Endothelial cell (in vitro differentiated cells): ENCODE results near the gene RAPGEF5. TPM values are rescaled to one million over a fixed set of nuclear protein-coding genes. Genes with fewer than 3 reads are reported as not detected.
A peak's percentile ranks its signal among the peaks of the same experiment; 100 is the strongest.

ENCODE experiments used
- DNase-seq: peaks from one replicate; pipeline ENCODE4 v3.0.0; 2021; ENCODE audit warnings: low spot score
- H3K27ac Mint-ChIP-seq: one replicate; pipeline ENCODE4 v1.8.0; 2021; ENCODE audit warnings: mixed read lengths, inconsistent platforms; ENCODE audit not compliant: unreplicated experiment
- H3K27me3 Mint-ChIP-seq: one replicate; pipeline ENCODE4 v1.8.0; 2021; ENCODE audit warnings: mild to moderate bottlenecking, moderate library complexity, mixed read lengths, inconsistent platforms; ENCODE audit not compliant: unreplicated experiment
- H3K36me3 Mint-ChIP-seq: one replicate; pipeline ENCODE4 v1.8.0; 2021; ENCODE audit warnings: mild to moderate bottlenecking, low read depth, mixed read lengths, inconsistent platforms; ENCODE audit not compliant: unreplicated experiment
- H3K4me1 Mint-ChIP-seq: one replicate; pipeline ENCODE4 v1.8.0; 2021; ENCODE audit warnings: mild to moderate bottlenecking, mixed read lengths, inconsistent platforms; ENCODE audit not compliant: unreplicated experiment
- H3K4me3 Mint-ChIP-seq: one replicate; pipeline ENCODE4 v1.8.0; 2021; ENCODE audit warnings: mild to moderate bottlenecking, mixed read lengths, inconsistent platforms; ENCODE audit not compliant: unreplicated experiment
- H3K9me3 Mint-ChIP-seq: one replicate; pipeline ENCODE4 v1.8.0; 2021; ENCODE audit warnings: mixed read lengths, inconsistent platforms; ENCODE audit not compliant: unreplicated experiment
- total RNA-seq: library from RNA; stranded (reverse); fragmentation: NEBNext Ultra II Directional; extraction: Animal tissue kit (Norgen Biotek cat#: 25700); gene quantifications from one replicate; pipeline ENCODE4 v1.2.1, GENCODE V29; 2021; ENCODE audit not compliant: unreplicated experiment
- TF ChIP-seq, protein P1 (sequence below): fragments of 200-600 bp; sonication (generic); IDR thresholded peaks from one replicate; pipeline ENCODE4 v1.5.0; 2021; ENCODE audit warnings: antibody characterized with exemption; ENCODE audit not compliant: unreplicated experiment

RAPGEF5 gene
- total RNA-seq, 1 donor from 2014 or later = 135 TPM

DNA sequence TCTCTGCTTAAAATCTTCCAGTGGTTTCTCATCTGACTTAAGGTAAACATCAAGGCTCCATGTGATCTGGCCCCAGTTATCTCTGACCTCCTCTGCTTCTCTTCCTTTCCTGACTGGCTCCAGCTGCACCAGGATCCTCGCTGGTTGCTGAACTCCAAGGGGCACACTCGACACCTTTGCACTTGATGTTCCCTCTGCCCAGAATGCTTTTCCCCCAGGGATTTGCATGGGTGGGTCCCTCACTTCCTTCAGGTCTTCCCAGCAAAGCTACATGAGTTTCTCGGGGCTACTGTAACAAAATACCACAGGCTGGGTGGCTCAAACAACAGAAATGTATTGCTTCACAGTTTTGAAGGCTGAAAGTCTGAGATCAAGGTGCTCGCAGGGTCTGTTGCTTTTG, 245.3 kb downstream of the RAPGEF5 start:
- no peak for DNase-seq
- peaks cover 19% of the 10 kb centered on the region for H3K4me1 Mint-ChIP-seq
- TF ChIP-seq, protein P1, sequence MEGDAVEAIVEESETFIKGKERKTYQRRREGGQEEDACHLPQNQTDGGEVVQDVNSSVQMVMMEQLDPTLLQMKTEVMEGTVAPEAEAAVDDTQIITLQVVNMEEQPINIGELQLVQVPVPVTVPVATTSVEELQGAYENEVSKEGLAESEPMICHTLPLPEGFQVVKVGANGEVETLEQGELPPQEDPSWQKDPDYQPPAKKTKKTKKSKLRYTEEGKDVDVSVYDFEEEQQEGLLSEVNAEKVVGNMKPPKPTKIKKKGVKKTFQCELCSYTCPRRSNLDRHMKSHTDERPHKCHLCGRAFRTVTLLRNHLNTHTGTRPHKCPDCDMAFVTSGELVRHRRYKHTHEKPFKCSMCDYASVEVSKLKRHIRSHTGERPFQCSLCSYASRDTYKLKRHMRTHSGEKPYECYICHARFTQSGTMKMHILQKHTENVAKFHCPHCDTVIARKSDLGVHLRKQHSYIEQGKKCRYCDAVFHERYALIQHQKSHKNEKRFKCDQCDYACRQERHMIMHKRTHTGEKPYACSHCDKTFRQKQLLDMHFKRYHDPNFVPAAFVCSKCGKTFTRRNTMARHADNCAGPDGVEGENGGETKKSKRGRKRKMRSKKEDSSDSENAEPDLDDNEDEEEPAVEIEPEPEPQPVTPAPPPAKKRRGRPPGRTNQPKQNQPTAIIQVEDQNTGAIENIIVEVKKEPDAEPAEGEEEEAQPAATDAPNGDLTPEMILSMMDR = no peak
- H3K9me3 Mint-ChIP-seq = no peaks in the 10 kb centered on the region
- peaks cover 3% of the 10 kb centered on the region for H3K36me3 Mint-ChIP-seq
- H3K27ac Mint-ChIP-seq = no peak overlapping the region
- peaks cover 9% of the 10 kb centered on the region for H3K27me3 Mint-ChIP-seq
- no peak overlapping the region for H3K4me3 Mint-ChIP-seq

DNA sequence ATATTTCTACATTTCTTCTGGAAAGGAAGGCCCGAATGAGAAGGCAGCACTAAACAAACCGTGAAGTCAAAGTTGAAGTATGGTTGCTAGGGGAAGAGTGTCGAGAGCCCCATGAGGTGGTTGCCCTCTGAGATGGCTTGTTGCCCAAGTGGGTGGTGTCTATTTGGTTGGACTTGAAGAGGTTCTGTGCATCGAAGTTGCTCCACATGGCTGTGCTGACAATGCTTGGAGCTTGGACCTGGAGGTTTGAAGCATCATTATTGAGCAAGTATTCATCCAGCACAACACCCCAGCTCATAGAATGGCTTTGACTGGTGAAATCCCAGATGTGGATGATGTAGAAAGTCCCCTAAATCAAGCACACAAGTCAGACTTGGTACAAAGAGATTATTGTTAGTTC, 246.1 kb downstream of the RAPGEF5 start:
- Mint-ChIP-seq H3K9me3 (no peaks in the 10 kb centered on the region), H3K4me3 (no peak overlapping the region), H3K27me3 (peaks cover 9% of the 10 kb centered on the region), H3K27ac (no peak overlapping the region), H3K36me3 (peaks cover 3% of the 10 kb centered on the region), H3K4me1 (peaks cover 19% of the 10 kb centered on the region)
- DNase-seq = no peak
- TF ChIP-seq, protein P1 = no peak

DNA sequence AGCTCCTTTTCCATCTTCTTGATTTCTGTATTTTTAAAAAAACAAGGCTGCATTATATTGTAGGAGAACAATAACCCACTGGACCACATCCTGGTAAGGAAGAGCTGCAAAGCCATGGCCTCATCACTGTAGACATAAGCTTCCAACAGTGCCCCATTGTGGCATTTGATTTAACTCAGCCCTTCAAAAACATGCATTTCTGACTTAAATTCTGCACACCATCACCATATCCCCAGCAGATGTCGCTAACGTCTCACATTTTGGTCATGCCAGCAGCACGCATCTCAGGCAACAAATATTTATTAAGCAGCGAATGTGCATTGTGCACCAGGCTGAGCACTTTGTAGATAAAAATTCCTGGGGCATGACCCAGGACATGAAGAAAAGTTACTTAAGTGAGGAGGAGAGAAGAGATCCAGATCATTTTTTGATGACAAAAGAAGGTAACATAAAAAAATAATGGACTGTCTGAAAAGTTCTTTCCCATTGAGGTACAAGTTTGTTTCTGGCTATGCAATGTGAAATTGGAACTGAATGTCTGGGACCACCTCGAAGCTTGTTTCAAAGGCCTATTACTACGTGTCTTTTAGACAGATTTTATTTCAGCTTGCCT, 246.6 kb downstream of the RAPGEF5 start:
- TF ChIP-seq, protein P1 = peak; percentile 74
- H3K36me3 Mint-ChIP-seq = peaks cover 3% of the 10 kb centered on the region
- H3K27me3 Mint-ChIP-seq = peaks cover 12% of the 10 kb centered on the region
- DNase-seq = peak; percentile 69
- H3K4me3 Mint-ChIP-seq = no peak overlapping the region
- H3K27ac Mint-ChIP-seq = no peak overlapping the region
- H3K4me1 Mint-ChIP-seq = peaks cover 19% of the 10 kb centered on the region
- no peaks in the 10 kb centered on the region for H3K9me3 Mint-ChIP-seq

DNA sequence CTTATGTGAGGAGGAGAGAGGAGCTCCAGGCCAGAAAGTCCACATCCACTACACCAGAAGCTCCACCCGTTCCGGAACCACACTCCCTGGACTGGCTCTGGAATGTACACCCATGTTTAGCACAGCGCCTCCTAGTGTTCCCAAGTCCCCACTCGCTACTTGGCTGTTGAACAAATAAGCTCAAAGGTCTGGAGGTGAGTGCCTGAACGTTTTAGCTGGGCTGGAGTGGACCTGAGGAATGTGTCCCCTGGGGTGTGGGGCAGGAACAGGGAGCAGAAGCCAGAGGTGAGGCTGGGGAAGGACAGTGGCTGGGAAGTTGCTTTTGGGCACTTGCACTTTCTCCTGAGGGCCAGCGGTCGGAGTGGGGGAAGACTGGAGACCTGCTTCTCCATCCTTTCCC, 247.2 kb downstream of the RAPGEF5 start:
- TF ChIP-seq, protein P1 = no peak
- H3K27me3 Mint-ChIP-seq = peaks cover 10% of the 10 kb centered on the region
- no peak overlapping the region for H3K27ac Mint-ChIP-seq
- H3K4me1 Mint-ChIP-seq = peaks cover 17% of the 10 kb centered on the region
- H3K9me3 Mint-ChIP-seq = no peaks in the 10 kb centered on the region
- H3K36me3 Mint-ChIP-seq = peaks cover 3% of the 10 kb centered on the region
- no peak overlapping the region for H3K4me3 Mint-ChIP-seq
- DNase-seq = peak; percentile 45

DNA sequence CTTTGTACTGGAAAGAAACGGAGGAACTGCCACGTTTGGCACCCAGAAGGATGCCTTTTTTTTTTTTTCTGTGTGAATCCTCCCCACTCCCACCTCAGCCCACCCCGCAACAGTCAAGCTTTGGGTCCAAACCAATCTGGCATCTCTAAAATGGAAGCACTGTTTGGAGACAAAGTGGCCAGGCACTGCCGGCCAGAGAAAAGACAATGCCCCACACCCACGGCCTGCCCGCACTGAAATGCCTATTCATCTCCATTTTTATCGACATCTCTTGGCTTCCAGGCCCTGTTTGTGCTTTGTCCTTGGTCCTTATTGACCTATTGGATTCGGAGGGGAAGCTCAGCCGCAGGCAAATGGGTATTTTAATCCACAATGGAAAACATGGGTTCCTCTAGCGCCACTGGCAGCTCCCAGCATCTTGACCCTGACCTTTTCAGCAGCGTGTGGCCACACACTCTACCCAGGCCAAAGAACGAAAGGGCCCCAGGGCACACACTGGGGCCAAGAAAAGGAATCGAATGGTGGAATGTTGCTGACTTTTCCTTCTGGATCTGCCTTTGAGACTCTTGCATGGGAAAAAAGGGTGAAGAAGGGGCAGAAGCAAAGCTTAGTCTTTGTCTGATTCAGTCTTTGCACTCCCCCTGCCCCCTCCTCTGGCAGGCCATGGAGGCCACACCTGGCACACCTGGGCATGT, 248.7 kb downstream of the RAPGEF5 start:
- TF ChIP-seq, protein P1 = no peak
- H3K9me3 Mint-ChIP-seq = no peaks in the 10 kb centered on the region
- peaks cover 8% of the 10 kb centered on the region for H3K27me3 Mint-ChIP-seq
- peaks cover 3% of the 10 kb centered on the region for H3K36me3 Mint-ChIP-seq
- H3K4me1 Mint-ChIP-seq = peaks cover 10% of the 10 kb centered on the region
- no peak overlapping the region for H3K4me3 Mint-ChIP-seq
- no peak for DNase-seq
- no peak overlapping the region for H3K27ac Mint-ChIP-seq
